TTC549 (cell line): Measurements from ENCODE around the gene EIF5A.

ENCODE experiments used
- FAIRE-seq: peaks from 2 replicates; lab custom pipeline; 2012; peaks lifted over from hg19 to GRCh38; lab: Jason Lieb, UNC

Gene EIF5A

GRCh38 chr17:7306911-7307685 is at the start of gene EIF5A:
Gene EIF5A (plus strand): TSS chr17:7307628. CDS start chr17:7309636, 2,008 bp downstream.
- peak; percentile 97 for FAIRE-seq

- no peak for FAIRE-seq
Measured at GRCh38 chr17:7258731-7259554, 48.5 kb upstream of the EIF5A start.

GRCh38 chr17:7259555-7259889 is 47.9 kb upstream of the EIF5A start:
- no peak for FAIRE-seq

- no peak for FAIRE-seq
Measured at GRCh38 chr17:7260151-7260550, 47.3 kb upstream of the EIF5A start.

- no peak for FAIRE-seq
Measured at GRCh38 chr17:7260651-7261378, 46.6 kb upstream of the EIF5A start.

- FAIRE-seq, result no peak
Measured at GRCh38 chr17:7261379-7262191, 45.8 kb upstream of the EIF5A start.

GRCh38 chr17:7262192-7262934 is 45.1 kb upstream of the EIF5A start, which contains the start of gene CLDN7:
Gene CLDN7 (minus strand): TSS chr17:7262478. CDS start chr17:7262043, 435 bp downstream.
- no peak for FAIRE-seq

- no peak for FAIRE-seq
Measured at GRCh38 chr17:7262935-7263800, 44.3 kb upstream of the EIF5A start.

GRCh38 chr17:7263801-7264078 is 43.7 kb upstream of the EIF5A start:
- no peak for FAIRE-seq

GRCh38 chr17:7266784-7267183 is 40.6 kb upstream of the EIF5A start:
- no peak for FAIRE-seq

GRCh38 chr17:7279448-7279847 is 28.0 kb upstream of the EIF5A start:
- no peak for FAIRE-seq

- FAIRE-seq, result peak; percentile 15
Measured at GRCh38 chr17:7280519-7281073, 26.8 kb upstream of the EIF5A start.

- FAIRE-seq, result peak; percentile 90
Measured at GRCh38 chr17:7281074-7281952, 26.1 kb upstream of the EIF5A start, which contains the start of gene SLC2A4. Gene SLC2A4 (plus strand): TSS chr17:7281718. CDS start chr17:7281935, 217 bp downstream.

GRCh38 chr17:7281953-7282751 is 25.3 kb upstream of the EIF5A start:
- no peak for FAIRE-seq

- no peak for FAIRE-seq
Measured at GRCh38 chr17:7282752-7283321, 24.6 kb upstream of the EIF5A start.

- no peak for FAIRE-seq
Measured at GRCh38 chr17:7283471-7284216, 23.8 kb upstream of the EIF5A start.

GRCh38 chr17:7284911-7285310 is 22.5 kb upstream of the EIF5A start:
- FAIRE-seq, result no peak
